A673 (cell line): ENCODE results near the gene CHRNA4. TPM values are rescaled to one million over a fixed set of nuclear protein-coding genes. Genes with fewer than 3 reads are reported as not detected.

Source experiments
- BruUV-seq: library from RNA; stranded (reverse); fragments of 400-500 nt; replicated peaks from 2 replicates; lab custom pipeline; 2021; lab: Mats Ljungman, UMichigan
- CTCF ChIA-PET: fragments of 300-600 bp; sonication (Branson Sonifier 250); formaldehyde crosslinking; loops from one replicate; lab custom pipeline; 2022; ENCODE audit warnings: antibody characterized with exemption; lab: Charles Lee
- POLR2A ChIA-PET: fragments of 300-600 bp; sonication (Branson Sonifier 250); formaldehyde crosslinking; loops from one replicate; lab custom pipeline; 2022; ENCODE audit warnings: antibody characterized with exemption; ENCODE audit not compliant: low non-redundant PET; lab: Charles Lee
- DNase-seq: peaks from one replicate; pipeline ENCODE4 v3.0.0-alpha.2; 2015; ENCODE audit warnings: low spot score
- H3K27ac ChIP-seq: fragments of 200-600 bp; sonication (generic); 2 replicates; pipeline ENCODE4 v1.5.1; 2016; ENCODE audit warnings: mixed run types, low read depth, mild to moderate bottlenecking, mixed read lengths, antibody characterized with exemption, low read length; ENCODE audit not compliant: poor library complexity, severe bottlenecking
- H3K27me3 ChIP-seq: fragments of 200-600 bp; sonication (generic); replicated peaks from 2 replicates; pipeline ENCODE4 v1.6.1; 2017; ENCODE audit warnings: mixed run types, low read depth, mild to moderate bottlenecking, mixed read lengths, antibody characterized with exemption, low read length; ENCODE audit not compliant: insufficient read depth, poor library complexity
- H3K36me3 ChIP-seq: fragments of 200-600 bp; sonication (generic); 2 replicates; pipeline ENCODE4 v1.6.1; 2016; ENCODE audit warnings: mixed run types, mild to moderate bottlenecking, mixed read lengths, antibody characterized with exemption, low read length; ENCODE audit not compliant: insufficient read depth, poor library complexity, severe bottlenecking
- H3K4me1 ChIP-seq: fragments of 200-600 bp; sonication (generic); 2 replicates; pipeline ENCODE4 v1.6.1; 2017; ENCODE audit warnings: mixed run types, mild to moderate bottlenecking, mixed read lengths, antibody characterized with exemption, low read length; ENCODE audit not compliant: insufficient read depth, poor library complexity, severe bottlenecking
- H3K4me3 ChIP-seq: fragments of 200-600 bp; sonication (generic); 2 replicates; pipeline ENCODE4 v1.5.1; 2016; ENCODE audit warnings: low read depth, mixed run types, mild to moderate bottlenecking, mixed read lengths, low read length; ENCODE audit not compliant: poor library complexity, severe bottlenecking
- H3K9me3 ChIP-seq: fragments of 200-600 bp; sonication (generic); 2 replicates; pipeline ENCODE4 v1.6.1; 2016; ENCODE audit warnings: mixed run types, low read depth, mild to moderate bottlenecking, mixed read lengths, antibody characterized with exemption, low read length; ENCODE audit not compliant: poor library complexity, severe bottlenecking
- EZH2 ChIP-seq: fragments of 200-600 bp; sonication (generic); IDR thresholded peaks from 2 replicates; pipeline ENCODE4 v1.6.1; 2017; ENCODE audit warnings: borderline replicate concordance, low read depth, mild to moderate bottlenecking, mixed read lengths, antibody characterized with exemption, low read length; ENCODE audit not compliant: poor library complexity, severe bottlenecking
- intact Hi-C: fragments of 100-400 bp; cut with micrococcal nuclease; formaldehyde crosslinking; loops from one replicate; pipeline ENCODE4 v1.10.0; 2022; ENCODE audit not compliant: unreplicated experiment
- total RNA-seq: library from RNA; stranded (reverse); gene quantifications from 2 replicates; pipeline ENCODE4 v1.2.3, GENCODE V29; 2021
- TF ChIP-seq, protein P1 (sequence below): fragments of 300-800, 200-600 bp; sonication (generic); conservative IDR thresholded peaks from 2 replicates; pipeline ENCODE4 v1.5.1; 2017; ENCODE audit warnings: low read depth, mild to moderate bottlenecking, antibody characterized with exemption, low read length, moderate library complexity, mixed read lengths

Gene CHRNA4
- total RNA-seq, 1 experiment from 2014 or later: 0.26 TPM

DNA sequence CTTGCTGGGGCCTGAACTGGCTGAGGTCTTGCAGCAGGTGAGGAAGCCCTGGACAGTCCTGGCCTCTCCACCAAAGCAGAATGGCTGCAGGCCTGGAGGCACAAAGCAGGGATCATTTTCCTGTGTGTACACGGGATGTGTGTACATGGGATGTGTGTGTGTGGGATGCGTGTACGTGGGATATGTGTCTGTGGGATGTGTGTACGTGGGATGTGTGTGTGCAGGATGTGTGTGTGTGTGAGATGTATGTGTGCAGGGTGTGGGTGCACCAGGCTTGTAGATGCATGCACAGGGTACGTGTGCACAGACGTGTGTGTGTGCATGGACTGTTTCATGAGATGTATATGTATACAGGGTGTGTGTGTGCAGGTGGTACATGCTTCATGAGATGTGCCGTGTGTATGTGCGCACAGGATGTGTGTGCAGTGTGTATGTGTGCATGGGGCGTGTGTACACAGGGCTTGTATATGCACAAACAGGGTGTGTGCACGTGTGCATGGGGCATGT lies 7.9 kb upstream of the CHRNA4 start:
- Histone ChIP-seq H3K27me3 (peaks cover 29% of the 10 kb centered on the region), H3K4me3 (no peak overlapping the region), H3K36me3 (no peaks in the 10 kb centered on the region), H3K4me1 (no peaks in the 10 kb centered on the region), H3K9me3 (no peaks in the 10 kb centered on the region), H3K27ac (no peak overlapping the region)
- intact Hi-C loops: no loop called here
- POLR2A ChIA-PET: no interaction called here
- no TSS peak for BruUV-seq
- no peak for DNase-seq
- TF ChIP-seq, protein P1, sequence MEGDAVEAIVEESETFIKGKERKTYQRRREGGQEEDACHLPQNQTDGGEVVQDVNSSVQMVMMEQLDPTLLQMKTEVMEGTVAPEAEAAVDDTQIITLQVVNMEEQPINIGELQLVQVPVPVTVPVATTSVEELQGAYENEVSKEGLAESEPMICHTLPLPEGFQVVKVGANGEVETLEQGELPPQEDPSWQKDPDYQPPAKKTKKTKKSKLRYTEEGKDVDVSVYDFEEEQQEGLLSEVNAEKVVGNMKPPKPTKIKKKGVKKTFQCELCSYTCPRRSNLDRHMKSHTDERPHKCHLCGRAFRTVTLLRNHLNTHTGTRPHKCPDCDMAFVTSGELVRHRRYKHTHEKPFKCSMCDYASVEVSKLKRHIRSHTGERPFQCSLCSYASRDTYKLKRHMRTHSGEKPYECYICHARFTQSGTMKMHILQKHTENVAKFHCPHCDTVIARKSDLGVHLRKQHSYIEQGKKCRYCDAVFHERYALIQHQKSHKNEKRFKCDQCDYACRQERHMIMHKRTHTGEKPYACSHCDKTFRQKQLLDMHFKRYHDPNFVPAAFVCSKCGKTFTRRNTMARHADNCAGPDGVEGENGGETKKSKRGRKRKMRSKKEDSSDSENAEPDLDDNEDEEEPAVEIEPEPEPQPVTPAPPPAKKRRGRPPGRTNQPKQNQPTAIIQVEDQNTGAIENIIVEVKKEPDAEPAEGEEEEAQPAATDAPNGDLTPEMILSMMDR: no peak
- CTCF ChIA-PET: no interaction called here

DNA sequence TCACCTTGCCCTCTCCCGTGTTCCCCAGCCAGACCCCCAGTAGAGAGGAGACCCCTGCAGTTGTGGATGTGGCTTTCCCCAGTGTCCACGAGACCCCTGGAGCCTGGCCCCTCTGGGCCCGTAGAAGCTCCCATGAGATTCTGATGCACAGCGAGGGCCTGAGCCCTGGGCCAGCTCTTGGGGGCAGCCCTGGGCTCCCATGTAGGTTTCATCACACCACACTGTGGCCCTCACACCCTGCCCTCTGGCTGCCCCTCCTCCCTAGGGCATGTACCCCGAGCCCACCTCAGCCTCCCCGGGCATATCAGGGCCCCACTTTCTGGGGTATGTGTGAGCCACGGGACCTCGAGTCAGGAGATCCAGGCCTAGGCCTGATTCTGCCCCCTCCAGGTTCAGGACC lies 7.0 kb upstream of the CHRNA4 start:
- Histone ChIP-seq H3K9me3 (no peaks in the 10 kb centered on the region), H3K27me3 (peaks cover 20% of the 10 kb centered on the region), H3K27ac (no peak overlapping the region), H3K4me3 (no peak overlapping the region), H3K36me3 (no peaks in the 10 kb centered on the region), H3K4me1 (no peaks in the 10 kb centered on the region)
- CTCF ChIA-PET: no interaction called here
- intact Hi-C loops: no loop called here
- POLR2A ChIA-PET: no interaction called here
- no TSS peak for BruUV-seq
- TF ChIP-seq, protein P1: no peak
- TF ChIP-seq EZH2: no peak
- no peak for DNase-seq

DNA sequence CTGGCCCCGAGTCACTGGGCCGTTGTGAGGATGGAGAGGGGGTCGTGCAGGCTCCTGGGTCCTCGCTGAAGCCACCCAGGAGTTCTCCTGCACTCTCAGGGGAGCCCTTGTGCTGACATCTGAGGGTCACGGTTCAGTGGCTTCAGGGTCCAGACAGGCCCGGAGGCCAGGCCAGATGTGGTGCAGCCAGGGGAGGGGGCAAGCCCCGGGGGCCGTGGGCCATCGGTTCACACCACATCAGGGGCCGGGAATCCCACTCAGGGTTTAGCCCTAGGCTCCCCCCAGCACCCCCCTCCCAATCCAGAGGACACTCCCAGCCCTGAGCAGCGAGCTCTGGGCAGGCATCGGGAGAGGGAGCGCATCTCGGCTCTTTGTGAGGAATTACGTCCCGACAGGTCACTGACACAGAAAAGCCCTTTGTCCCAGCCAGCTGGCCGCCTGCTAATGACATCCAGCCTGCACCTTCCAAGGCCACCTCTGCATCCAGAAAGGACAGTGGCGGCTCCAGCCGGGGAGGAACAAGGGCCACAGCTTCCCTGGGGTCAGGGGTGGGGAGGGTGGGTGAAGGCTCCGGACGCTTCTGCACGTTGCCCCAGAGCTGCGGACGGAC lies 6.4 kb upstream of the CHRNA4 start:
- Histone ChIP-seq H3K4me3 (no peak overlapping the region), H3K36me3 (no peaks in the 10 kb centered on the region), H3K4me1 (no peaks in the 10 kb centered on the region), H3K27me3 (peaks cover 14% of the 10 kb centered on the region), H3K9me3 (no peaks in the 10 kb centered on the region), H3K27ac (no peak overlapping the region)
- intact Hi-C loops: no loop called here
- no TSS peak for BruUV-seq
- DNase-seq: no peak
- no peak for TF ChIP-seq EZH2
- TF ChIP-seq, protein P1: no peak
- ChIA-PET CTCF (no interaction called here), POLR2A (no interaction called here)
